Type B pancreatic cell (in vitro differentiated cells): ENCODE measurements around the gene NOC4L. TPM values are rescaled to one million over a fixed set of nuclear protein-coding genes. Genes with fewer than 3 reads are reported as not detected.

ENCODE experiments used
- DNase-seq: peaks from one replicate; pipeline ENCODE4 v3.0.0; 2021; ENCODE audit warnings: mixed read lengths; ENCODE audit not compliant: unreplicated experiment; ENCODE audit errors: extremely low spot score
- H3K27ac Mint-ChIP-seq: 2 replicates; pipeline ENCODE4 v1.8.0; 2021; ENCODE audit warnings: mild to moderate bottlenecking, mixed read lengths
- H3K27me3 Mint-ChIP-seq: 2 replicates; pipeline ENCODE4 v1.8.0; 2021; ENCODE audit warnings: mixed read lengths
- H3K36me3 Mint-ChIP-seq: 2 replicates; pipeline ENCODE4 v1.8.0; 2021; ENCODE audit warnings: mixed read lengths
- H3K4me1 Mint-ChIP-seq: one replicate; pipeline ENCODE4 v1.8.0; 2021; ENCODE audit warnings: mixed read lengths; ENCODE audit not compliant: unreplicated experiment
- H3K4me3 Mint-ChIP-seq: 2 replicates; pipeline ENCODE4 v1.8.0; 2021; ENCODE audit warnings: mild to moderate bottlenecking, mixed read lengths
- H3K9me3 Mint-ChIP-seq: 2 replicates; pipeline ENCODE4 v1.8.0; 2021; ENCODE audit warnings: mixed read lengths
- CTCF ChIP-seq: fragments of 200-600 bp; sonication (generic); conservative IDR thresholded peaks from 2 replicates; pipeline ENCODE4 v1.5.0; 2021; ENCODE audit warnings: antibody characterized with exemption, mild to moderate bottlenecking
- total RNA-seq: library from RNA; stranded (reverse); gene quantifications from 2 replicates; pipeline ENCODE4 v1.2.1, GENCODE V29; 2021; ENCODE audit warnings: low replicate concordance

Gene NOC4L
- total RNA-seq, 1 donor from 2014 or later = 27.8 TPM

DNA sequence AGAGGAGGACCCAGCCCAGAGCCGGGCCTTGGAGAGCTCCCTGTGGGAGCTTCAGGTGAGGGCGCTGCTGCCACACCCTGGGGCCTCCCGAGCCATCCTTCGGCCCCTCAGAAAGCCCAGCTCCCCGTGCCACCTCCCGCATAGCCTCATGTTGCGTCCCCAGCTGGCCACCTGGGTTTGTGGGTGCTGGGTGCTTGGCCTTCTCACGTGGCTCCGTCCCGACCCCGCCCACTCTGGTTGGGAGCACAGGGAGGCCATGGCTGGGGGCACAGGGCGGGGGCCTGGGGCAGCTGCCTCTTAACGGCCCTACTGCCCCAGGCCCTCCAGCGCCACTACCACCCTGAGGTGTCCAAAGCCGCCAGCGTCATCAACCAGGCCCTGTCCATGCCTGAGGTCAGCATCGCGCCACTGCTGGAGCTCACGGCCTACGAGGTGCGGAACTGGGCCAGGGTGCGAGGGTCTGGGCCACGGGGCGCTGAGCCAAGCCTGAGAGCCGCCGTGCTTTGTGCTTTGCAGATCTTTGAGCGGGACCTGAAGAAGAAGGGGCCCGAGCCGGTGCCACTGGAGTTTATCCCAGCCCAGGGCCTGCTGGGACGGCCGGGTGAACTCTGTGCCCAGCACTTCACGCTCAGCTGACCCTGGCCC lies 7.6 kb downstream of the NOC4L start:
- Mint-ChIP-seq H3K27ac (no peak overlapping the region), H3K36me3 (no peaks in the 10 kb centered on the region), H3K4me3 (no peak overlapping the region), H3K4me1 (no peaks in the 10 kb centered on the region), H3K27me3 (no peaks in the 10 kb centered on the region), H3K9me3 (no peaks in the 10 kb centered on the region)
- DNase-seq = no peak
- TF ChIP-seq CTCF = no peak

DNA sequence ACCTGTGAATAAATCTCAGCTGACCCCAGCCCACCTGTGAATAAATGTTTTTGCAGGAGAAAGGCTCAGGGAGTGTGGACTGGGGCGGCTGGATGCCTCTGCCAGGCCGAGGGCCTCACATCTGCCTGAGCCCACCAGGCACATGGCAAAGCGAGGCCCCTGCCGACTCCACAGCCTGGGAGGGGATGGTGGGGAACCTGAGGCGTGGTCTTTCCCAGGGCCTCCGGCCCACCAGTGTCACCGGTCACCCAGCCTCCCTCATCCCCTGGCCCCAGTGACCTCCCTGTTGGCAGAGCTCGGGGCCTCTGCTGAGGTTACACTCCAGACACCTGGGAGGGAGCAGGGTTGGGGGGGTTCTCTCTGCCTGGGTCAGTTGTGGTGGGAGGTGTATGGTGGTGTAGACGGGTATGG lies 8.2 kb downstream of the NOC4L start:
- H3K4me3 Mint-ChIP-seq = no peak overlapping the region
- no peak for DNase-seq
- H3K27me3 Mint-ChIP-seq = no peaks in the 10 kb centered on the region
- H3K9me3 Mint-ChIP-seq = no peaks in the 10 kb centered on the region
- H3K36me3 Mint-ChIP-seq = no peaks in the 10 kb centered on the region
- no peaks in the 10 kb centered on the region for H3K4me1 Mint-ChIP-seq
- H3K27ac Mint-ChIP-seq = no peak overlapping the region
- TF ChIP-seq CTCF = no peak

- no peaks in the 10 kb centered on the region for H3K36me3 Mint-ChIP-seq
- no peaks in the 10 kb centered on the region for H3K4me1 Mint-ChIP-seq
- TF ChIP-seq CTCF = no peak
- no peaks in the 10 kb centered on the region for H3K9me3 Mint-ChIP-seq
- no peak for DNase-seq
- no peak overlapping the region for H3K4me3 Mint-ChIP-seq
- no peaks in the 10 kb centered on the region for H3K27me3 Mint-ChIP-seq
- H3K27ac Mint-ChIP-seq = no peak overlapping the region
Measured at GRCh38 chr12:132152953-132153352, 8.7 kb downstream of the NOC4L start.

- Mint-ChIP-seq H3K36me3 (no peaks in the 10 kb centered on the region), H3K27ac (no peak overlapping the region), H3K27me3 (no peaks in the 10 kb centered on the region), H3K4me1 (no peaks in the 10 kb centered on the region), H3K9me3 (no peaks in the 10 kb centered on the region), H3K4me3 (no peak overlapping the region)
- TF ChIP-seq CTCF = peak; percentile 96
- no peak for DNase-seq
Measured at GRCh38 chr12:132153501-132154340, 9.5 kb downstream of the NOC4L start.

DNA sequence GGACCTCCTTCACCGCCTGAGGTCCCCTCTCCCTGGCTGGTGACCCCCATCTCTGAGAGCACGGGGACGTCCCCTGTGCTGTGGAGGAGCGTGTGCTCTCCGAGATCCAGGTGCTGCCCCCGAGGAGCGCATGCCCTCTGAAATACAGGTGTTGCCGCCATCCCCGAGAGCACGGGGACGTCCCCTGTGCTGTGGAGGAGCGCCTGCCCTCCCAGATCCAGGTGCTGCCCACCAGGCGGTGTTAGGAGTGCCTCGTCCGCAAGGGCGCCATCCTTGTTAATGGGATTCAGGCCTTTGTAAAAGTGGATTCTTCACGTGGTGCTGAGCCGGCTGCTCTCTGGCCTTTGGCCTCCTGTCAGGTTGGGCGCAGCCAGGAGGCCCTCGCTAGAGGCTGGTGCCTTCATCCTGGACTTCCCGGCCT lies 10.1 kb downstream of the NOC4L start:
- no peak overlapping the region for H3K4me3 Mint-ChIP-seq
- no peak for DNase-seq
- TF ChIP-seq CTCF = no peak
- H3K9me3 Mint-ChIP-seq = no peaks in the 10 kb centered on the region
- no peaks in the 10 kb centered on the region for H3K27me3 Mint-ChIP-seq
- H3K27ac Mint-ChIP-seq = no peak overlapping the region
- H3K4me1 Mint-ChIP-seq = no peaks in the 10 kb centered on the region
- no peaks in the 10 kb centered on the region for H3K36me3 Mint-ChIP-seq
